ENCODE results near the gene NDST1. TPM values are rescaled to one million over a fixed set of nuclear protein-coding genes. Genes with fewer than 3 reads are reported as not detected.

The NDST1 gene
- total RNA-seq, 8 experiments from 2014 or later, result 12.8 to 46.0 (median 28.5) TPM

GRCh38 chr5:150481708-150481965 is 26.3 kb upstream of the NDST1 start:
- WGBS, 10 experiments, result 100% methylated on average over 1 to 3 of the region's 6 CpGs; no CpG with 5 or more reads in 8 of the 10 experiments
- ATAC-seq (replicated peaks in 6 of 8), result no peak
- no peak overlapping the region for H3K27ac ChIP-seq
- in situ Hi-C loops (cut with MboI; ENCODE audit: low pct_unique_long_range_greater_than_20kb in 2 of 9, low sequenced_read_pairs in 9 of 9, unreplicated experiment in 9 of 9), result no loop called here
- no peak overlapping the region for H3K4me3 ChIP-seq
- H3K4me1 ChIP-seq (replicated peaks in 1 of 2), result peaks cover 0 to 4% of the 10 kb centered on the region in 2 donors

DNA sequence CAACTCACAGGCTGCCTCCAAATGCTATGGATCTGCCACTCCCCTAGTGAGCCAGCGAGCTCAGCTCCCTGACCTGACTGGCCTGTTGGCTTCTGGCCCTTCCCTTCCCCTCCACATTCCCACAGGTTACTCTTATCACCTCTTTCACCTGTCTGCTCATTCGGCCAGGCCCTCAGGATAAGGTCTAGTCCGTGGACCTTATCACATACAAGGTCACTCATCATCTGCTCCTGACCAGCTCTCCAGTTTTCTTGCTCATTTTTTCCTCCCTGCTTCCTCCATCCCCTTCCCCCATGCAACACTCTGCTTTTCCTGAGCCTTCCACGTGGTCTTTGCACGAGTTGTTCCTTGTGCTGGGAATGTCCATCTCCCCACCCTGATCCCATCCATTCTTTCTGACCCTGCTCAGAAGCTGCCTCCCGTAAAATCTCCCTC is 25.9 kb upstream of the NDST1 start:
- no peak overlapping the region for H3K27ac ChIP-seq
- H3K4me1 ChIP-seq (replicated peaks in 1 of 2), result peaks cover 0 to 4% of the 10 kb centered on the region in 2 donors
- no peak overlapping the region for H3K4me3 ChIP-seq
- no peak for ATAC-seq (replicated peaks in 6 of 8)
- 40 to 100% (median 85%) methylated on average over 1 to 6 of the region's 6 CpGs; no CpG with 5 or more reads in 2 of the 10 experiments for WGBS, 10 experiments
- in situ Hi-C loops (cut with MboI; ENCODE audit: low pct_unique_long_range_greater_than_20kb in 2 of 9, low sequenced_read_pairs in 9 of 9, unreplicated experiment in 9 of 9), result no loop called here

GRCh38 chr5:150484964-150485692 is 22.8 kb upstream of the NDST1 start:
- Histone ChIP-seq H3K4me3 (peak overlapping the region; percentile 72 to 99 (median 75)), H3K27ac (peak overlapping the region; percentile 78 to 88), H3K4me1 (replicated peaks in 1 of 2) (peaks cover 4 to 22% of the 10 kb centered on the region in 2 donors)
- ATAC-seq (replicated peaks in 6 of 8), result peak in 7 of 8 experiments; percentile 1 to 22 (median 17)
- in situ Hi-C loops (cut with MboI; ENCODE audit: low pct_unique_long_range_greater_than_20kb in 2 of 9, low sequenced_read_pairs in 9 of 9, unreplicated experiment in 9 of 9), result no loop called here
- WGBS, 10 experiments, result 33 to 86% (median 60%) methylated on average over 1 to 5 of the region's 28 CpGs; no CpG with 5 or more reads in 3 of the 10 experiments

- in situ Hi-C loops (cut with MboI; ENCODE audit: low pct_unique_long_range_greater_than_20kb in 2 of 9, low sequenced_read_pairs in 9 of 9, unreplicated experiment in 9 of 9), result no loop called here
- WGBS, 10 experiments, result no CpG with 5 or more reads among the region's 90 CpGs
- Histone ChIP-seq H3K27ac (peak overlapping the region; percentile 78 to 88), H3K4me1 (replicated peaks in 1 of 2) (peaks cover 4 to 22% of the 10 kb centered on the region in 2 donors), H3K4me3 (peak overlapping the region; percentile 72 to 99 (median 75))
- peak; percentile 44 to 68 (median 58) for ATAC-seq (replicated peaks in 6 of 8)
Observed at GRCh38 chr5:150485693-150486401, 22.1 kb upstream of the NDST1 start.

DNA sequence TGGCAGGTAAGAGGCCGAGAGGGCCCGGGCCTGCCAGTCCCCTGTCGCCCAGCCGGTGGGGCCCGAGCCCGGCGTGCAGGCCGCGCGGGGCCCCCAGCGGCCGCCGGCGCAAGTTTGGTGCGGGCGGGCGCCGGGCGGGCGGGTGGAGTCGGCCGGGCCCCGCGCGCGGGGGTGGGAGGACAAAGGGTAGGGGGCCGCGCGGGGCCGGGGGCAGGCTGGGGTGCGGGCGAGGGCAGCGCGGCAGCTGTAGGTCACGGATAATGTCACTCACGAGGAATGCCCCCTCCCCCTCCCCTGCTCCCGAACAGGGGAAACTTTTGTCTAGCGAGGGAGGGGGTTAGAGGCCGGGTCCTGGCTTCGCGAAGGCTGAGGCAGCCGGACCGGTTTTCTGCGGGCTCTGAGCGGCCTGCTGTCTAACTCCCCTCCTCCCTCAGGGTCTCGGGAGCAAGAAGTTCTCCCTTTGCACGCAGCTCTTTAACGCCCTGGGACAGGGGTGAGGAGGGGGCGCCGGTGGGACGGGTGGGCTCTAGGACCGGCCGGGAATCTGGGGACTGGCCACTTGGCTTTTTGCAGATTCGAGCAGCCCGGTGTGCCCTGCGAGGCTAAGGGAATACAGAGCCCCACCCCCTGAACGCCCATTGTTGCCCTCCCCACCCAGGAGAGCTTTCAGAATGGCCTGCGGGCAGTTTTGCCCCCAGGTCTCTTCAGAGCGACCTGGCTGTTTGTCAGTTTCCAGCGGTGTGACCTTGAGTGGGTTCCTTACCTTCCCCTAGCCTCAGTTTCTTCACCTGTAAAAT is 21.3 kb upstream of the NDST1 start:
- peak; percentile 13 to 68 (median 64) for ATAC-seq (replicated peaks in 6 of 8)
- Histone ChIP-seq H3K27ac (peak overlapping the region; percentile 78 to 88), H3K4me3 (peak overlapping the region; percentile 72 to 99 (median 75)), H3K4me1 (replicated peaks in 1 of 2) (peaks cover 4 to 22% of the 10 kb centered on the region in 2 donors)
- 0 to 40% methylated on average over 1 to 3 of the region's 60 CpGs; no CpG with 5 or more reads in 8 of the 10 experiments for WGBS, 10 experiments
- in situ Hi-C loops (cut with MboI; ENCODE audit: low pct_unique_long_range_greater_than_20kb in 2 of 9, low sequenced_read_pairs in 9 of 9, unreplicated experiment in 9 of 9), result no loop called here

- H3K4me3 ChIP-seq, result peak overlapping the region; percentile 72 to 99 (median 75)
- ATAC-seq (replicated peaks in 6 of 8), result peak in 2 of 8 experiments; percentile 27 to 56
- in situ Hi-C loops (cut with MboI; ENCODE audit: low pct_unique_long_range_greater_than_20kb in 2 of 9, low sequenced_read_pairs in 9 of 9, unreplicated experiment in 9 of 9), result no loop called here
- H3K27ac ChIP-seq, result peak overlapping the region in 1 of 2 donors; percentile 6
- 28 to 82% (median 51%) methylated on average over 2 to 10 of the region's 10 CpGs; no CpG with 5 or more reads in 2 of the 10 experiments for WGBS, 10 experiments
- peaks cover 4 to 24% of the 10 kb centered on the region in 2 donors for H3K4me1 ChIP-seq (replicated peaks in 1 of 2)
Observed at GRCh38 chr5:150487199-150488061, 20.5 kb upstream of the NDST1 start.

DNA sequence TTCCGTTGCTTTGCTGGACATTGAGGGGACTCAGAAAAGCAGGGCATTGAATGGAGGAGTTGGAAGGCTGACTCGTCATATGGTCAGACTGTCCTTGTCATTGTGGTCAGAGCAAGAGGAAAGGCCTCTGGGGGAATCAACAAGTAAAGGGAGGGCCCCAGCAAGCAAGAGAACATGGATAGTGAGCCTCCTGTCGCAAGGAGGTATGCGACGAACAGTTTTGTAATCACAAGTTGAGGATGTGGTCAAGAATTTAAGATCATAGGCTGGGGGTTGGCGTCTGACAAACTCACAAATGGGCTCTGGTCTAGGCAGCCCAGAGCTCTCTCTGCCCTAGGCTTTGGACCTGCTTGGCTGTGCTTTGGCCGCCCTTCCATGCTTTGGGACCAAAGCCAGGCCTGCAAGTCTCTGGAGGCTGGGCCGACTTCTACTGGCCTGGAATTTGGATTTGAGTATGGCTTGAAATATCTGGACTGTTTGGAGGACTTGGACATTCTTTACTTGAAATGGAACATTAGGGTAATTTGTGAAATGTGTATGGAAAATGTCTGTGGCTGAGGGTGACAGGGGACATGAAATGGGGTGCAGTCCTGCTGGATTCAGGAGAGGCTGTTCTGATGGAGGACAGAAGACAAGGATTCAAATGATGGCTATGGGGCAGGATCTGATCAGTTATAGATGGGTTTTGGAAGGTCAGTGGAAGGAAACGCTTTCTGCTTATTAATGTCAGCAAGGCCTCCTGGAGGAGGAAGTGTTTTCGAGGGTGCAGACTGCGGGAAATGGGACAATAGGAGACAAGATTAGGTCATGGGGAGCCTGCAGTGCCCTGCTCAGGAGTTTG is 19.2 kb upstream of the NDST1 start:
- H3K27ac ChIP-seq, result no peak overlapping the region
- peak in 2 of 8 experiments; percentile 1 to 6 for ATAC-seq (replicated peaks in 6 of 8)

GRCh38 chr5:150489360-150490295 is 18.3 kb upstream of the NDST1 start:
- no peak overlapping the region for H3K4me3 ChIP-seq
- no peak overlapping the region for H3K27ac ChIP-seq
- ATAC-seq (replicated peaks in 6 of 8), result peak in 2 of 8 experiments; percentile 7 to 13
- peaks cover 4 to 26% of the 10 kb centered on the region in 2 donors for H3K4me1 ChIP-seq (replicated peaks in 1 of 2)
- WGBS, 10 experiments, result 38 to 80% (median 55%) methylated on average over 2 to 7 of the region's 9 CpGs; no CpG with 5 or more reads in 4 of the 10 experiments
- in situ Hi-C loops (cut with MboI; ENCODE audit: low pct_unique_long_range_greater_than_20kb in 2 of 9, low sequenced_read_pairs in 9 of 9, unreplicated experiment in 9 of 9), result no loop called here

More for the DNA sequence above, 19.2 kb upstream of the NDST1 start:
- H3K4me1 ChIP-seq (replicated peaks in 1 of 2), result peaks cover 4 to 26% of the 10 kb centered on the region in 2 donors
- H3K4me3 ChIP-seq, result no peak overlapping the region
- 13 to 90% (median 80%) methylated on average over 1 to 10 of the region's 11 CpGs for WGBS, 10 experiments
- in situ Hi-C loops (cut with MboI; ENCODE audit: low pct_unique_long_range_greater_than_20kb in 2 of 9, low sequenced_read_pairs in 9 of 9, unreplicated experiment in 9 of 9), result no loop called here

- H3K27ac ChIP-seq, result no peak overlapping the region
- in situ Hi-C loops (cut with MboI; ENCODE audit: low pct_unique_long_range_greater_than_20kb in 2 of 9, low sequenced_read_pairs in 9 of 9, unreplicated experiment in 9 of 9), result no loop called here
- ATAC-seq (replicated peaks in 6 of 8), result no peak
- WGBS, 10 experiments, result 92 to 100% methylated on average over 1 to 2 of the region's 2 CpGs; no CpG with 5 or more reads in 8 of the 10 experiments
- peaks cover 4 to 22% of the 10 kb centered on the region in 2 donors for H3K4me1 ChIP-seq (replicated peaks in 1 of 2)
- H3K4me3 ChIP-seq, result no peak overlapping the region
Observed at GRCh38 chr5:150490296-150490669, 17.6 kb upstream of the NDST1 start.

DNA sequence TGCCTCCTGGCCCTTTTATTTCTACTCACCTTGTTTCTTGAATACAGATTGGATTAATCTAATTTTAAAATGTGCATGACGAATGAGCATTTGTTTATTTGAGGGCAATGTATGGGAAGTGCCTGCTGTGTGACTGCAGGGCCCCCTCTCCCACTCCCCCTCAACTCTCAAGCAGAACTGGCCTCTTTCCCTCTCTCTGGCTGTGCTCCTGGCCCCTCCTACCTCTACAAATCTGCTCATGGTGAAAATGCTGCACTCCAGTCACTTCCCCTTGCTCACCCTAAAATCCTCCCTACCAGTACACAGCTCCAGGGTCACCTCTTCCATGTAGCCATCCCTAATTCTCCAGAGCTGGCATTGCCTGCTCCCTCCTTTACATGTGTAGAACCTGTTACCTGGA is 17.2 kb upstream of the NDST1 start:
- in situ Hi-C loops (cut with MboI; ENCODE audit: low pct_unique_long_range_greater_than_20kb in 2 of 9, low sequenced_read_pairs in 9 of 9, unreplicated experiment in 9 of 9), result no loop called here
- peaks cover 4 to 21% of the 10 kb centered on the region in 2 donors for H3K4me1 ChIP-seq (replicated peaks in 1 of 2)
- H3K4me3 ChIP-seq, result no peak overlapping the region
- no peak for ATAC-seq (replicated peaks in 6 of 8)
- H3K27ac ChIP-seq, result no peak overlapping the region
- 60% methylated on average over 1 of the region's 1 CpG; no CpG with 5 or more reads in 9 of the 10 experiments for WGBS, 10 experiments

DNA sequence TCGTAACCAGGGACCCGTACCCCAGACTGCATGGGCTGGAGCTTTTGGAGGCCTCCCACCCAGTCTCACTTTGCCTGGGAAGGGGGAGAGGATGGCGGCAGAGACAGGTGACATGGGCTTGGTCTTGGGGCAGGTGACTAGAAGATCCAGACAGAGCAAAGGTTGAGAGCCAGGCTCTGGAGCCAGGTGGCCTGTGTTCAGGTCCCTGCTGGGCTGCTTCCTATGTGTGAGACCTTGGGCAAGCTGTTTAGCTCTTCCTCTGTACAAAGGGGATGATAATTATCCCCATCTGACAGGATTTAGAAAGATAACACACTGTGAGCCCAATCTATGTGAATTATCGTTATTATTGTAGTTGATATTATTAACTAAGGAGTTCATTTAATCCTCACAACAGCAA is 16.1 kb upstream of the NDST1 start:
- WGBS, 10 experiments, result 63 to 100% (median 95%) methylated on average over 1 to 3 of the region's 4 CpGs; no CpG with 5 or more reads in 6 of the 10 experiments
- no peak for ATAC-seq (replicated peaks in 6 of 8)
- peaks cover 4 to 21% of the 10 kb centered on the region in 2 donors for H3K4me1 ChIP-seq (replicated peaks in 1 of 2)
- H3K27ac ChIP-seq, result no peak overlapping the region
- in situ Hi-C loops (cut with MboI; ENCODE audit: low pct_unique_long_range_greater_than_20kb in 2 of 9, low sequenced_read_pairs in 9 of 9, unreplicated experiment in 9 of 9), result no loop called here
- no peak overlapping the region for H3K4me3 ChIP-seq

Data from motor neuron (in vitro differentiated cells).